Gastrocnemius medialis (tissue), 4 donors: ENCODE results near the gene SREBF2.

ENCODE experiments used
- POLR2A ChIP-seq, 2 donors: fragments of 450-650 bp; IDR thresholded peaks; one replicate each; pipeline ENCODE4 v1.6.1; 2017; ENCODE audit warnings: antibody characterized with exemption in 2 of 2, mild to moderate bottlenecking in 2 of 2, moderate library complexity in 2 of 2
- TF ChIP-seq, protein P1 (sequence below), 5 experiments: fragments of 450-650 bp in 3 of 5; fragments of 200-600 bp in 2 of 5; sonication (generic) in 2 of 5; IDR thresholded peaks in 4 of 5; conservative IDR thresholded peaks in 1 of 5; 1 replicate in 4 of 5; 2 replicates in 1 of 5; pipeline ENCODE4 v1.5.1; 2016 to 2019; ENCODE audit warnings: antibody characterized with exemption in 5 of 5, mild to moderate bottlenecking in 3 of 5, moderate library complexity in 3 of 5

DNA sequence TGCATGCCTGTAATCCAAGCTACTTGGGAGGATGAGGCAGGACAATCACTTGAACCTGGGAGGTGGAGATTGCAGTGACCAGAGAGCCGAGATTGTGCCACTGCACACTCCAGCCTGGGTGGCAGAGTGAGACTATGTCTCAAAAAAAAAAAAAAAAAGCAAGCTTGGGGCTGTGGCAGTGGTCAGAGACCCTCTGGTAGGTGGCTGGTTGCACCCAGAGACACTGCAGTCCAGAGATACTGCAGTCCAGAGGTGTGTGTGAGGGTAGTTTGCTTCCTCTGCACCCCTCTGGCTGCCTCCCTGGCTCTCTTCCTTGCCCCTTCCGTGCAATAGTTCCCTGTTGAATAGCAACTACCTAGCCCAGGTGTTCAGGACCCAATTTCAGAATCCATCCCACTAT is 34.2 kb upstream of the SREBF2 start:
- TF ChIP-seq, protein P1, sequence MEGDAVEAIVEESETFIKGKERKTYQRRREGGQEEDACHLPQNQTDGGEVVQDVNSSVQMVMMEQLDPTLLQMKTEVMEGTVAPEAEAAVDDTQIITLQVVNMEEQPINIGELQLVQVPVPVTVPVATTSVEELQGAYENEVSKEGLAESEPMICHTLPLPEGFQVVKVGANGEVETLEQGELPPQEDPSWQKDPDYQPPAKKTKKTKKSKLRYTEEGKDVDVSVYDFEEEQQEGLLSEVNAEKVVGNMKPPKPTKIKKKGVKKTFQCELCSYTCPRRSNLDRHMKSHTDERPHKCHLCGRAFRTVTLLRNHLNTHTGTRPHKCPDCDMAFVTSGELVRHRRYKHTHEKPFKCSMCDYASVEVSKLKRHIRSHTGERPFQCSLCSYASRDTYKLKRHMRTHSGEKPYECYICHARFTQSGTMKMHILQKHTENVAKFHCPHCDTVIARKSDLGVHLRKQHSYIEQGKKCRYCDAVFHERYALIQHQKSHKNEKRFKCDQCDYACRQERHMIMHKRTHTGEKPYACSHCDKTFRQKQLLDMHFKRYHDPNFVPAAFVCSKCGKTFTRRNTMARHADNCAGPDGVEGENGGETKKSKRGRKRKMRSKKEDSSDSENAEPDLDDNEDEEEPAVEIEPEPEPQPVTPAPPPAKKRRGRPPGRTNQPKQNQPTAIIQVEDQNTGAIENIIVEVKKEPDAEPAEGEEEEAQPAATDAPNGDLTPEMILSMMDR (IDR thresholded peaks at IDR 0.05 in 4 of 5, conservative IDR thresholded peaks at IDR 0.05 in 1 of 5): no peak
- no peak for TF ChIP-seq POLR2A (IDR thresholded peaks at IDR 0.05)
